Prostate gland (tissue), 2 donors: ENCODE measurements around the gene GBX2. TPM values are rescaled to one million over a fixed set of nuclear protein-coding genes. Genes with fewer than 3 reads are reported as not detected.

Experiments
- DNase-seq: peaks from one replicate; pipeline ENCODE4 v3.0.0-alpha.2; 2019; ENCODE audit warnings: low spot score
- H3K27ac ChIP-seq, 2 donors: fragments of 200-600 bp; sonication (generic); 2 replicates each; pipeline ENCODE4 v1.5.1; 2017 to 2019
- H3K27me3 ChIP-seq: fragments of 200-600 bp; sonication (generic); replicated peaks from 2 replicates; pipeline ENCODE4 v1.5.1; 2019; ENCODE audit not compliant: insufficient read depth
- H3K36me3 ChIP-seq, 2 donors: fragments of 200-600 bp; sonication (generic); 1 replicate in 1 of 2; 2 replicates in 1 of 2; pipeline versions ENCODE4 v1.5.1 to v1.8.1; 2017 to 2019
- H3K4me1 ChIP-seq: fragments of 200-600 bp; sonication (generic); replicated peaks from 2 replicates; pipeline ENCODE4 v1.5.1; 2019
- H3K4me3 ChIP-seq, 2 donors: fragments of 200-600 bp; sonication (generic); 2 replicates each; pipeline ENCODE4 v1.5.1; 2017 to 2019
- H3K9me3 ChIP-seq: fragments of 200-600 bp; sonication (generic); 2 replicates; pipeline ENCODE4 v1.5.1; 2017
- POLR2A ChIP-seq: fragments of 450-650 bp; IDR thresholded peaks from one replicate; pipeline ENCODE4 v1.6.1; 2016; ENCODE audit warnings: antibody characterized with exemption, mild to moderate bottlenecking
- POLR2AphosphoS5 ChIP-seq: sonication (generic); formaldehyde crosslinking; IDR thresholded peaks from one replicate; pipeline ENCODE4 v1.6.1; 2017; ENCODE audit warnings: antibody characterized with exemption
- WGBS: methylation state at CpG from one replicate; pipeline ENCODE4 v1.1.5; 2018; 5-methylcytosine and 5-hydroxymethylcytosine counted together
- intact Hi-C: fragments of 100-400 bp; cut with DNase I; formaldehyde crosslinking; loops from one replicate; pipeline ENCODE4 v1.14.2; 2022
- total RNA-seq, 2 donors: library from RNA; depleted of rRNA; stranded (reverse); fragments of >200 nt; gene quantifications; one replicate each; pipeline ENCODE4 v1.1.0, GENCODE V29; 2016
- TF ChIP-seq, protein P1 (sequence below), 4 experiments: fragments of 200-600 bp in 2 of 4; fragments of 450-650 bp in 2 of 4; sonication (generic) in 2 of 4; IDR thresholded peaks; 1 replicate in 3 of 4; 2 replicates in 1 of 4; pipeline ENCODE4 v1.5.1; 2016 to 2019; ENCODE audit warnings: antibody characterized with exemption in 4 of 4, mild to moderate bottlenecking in 2 of 4, moderate library complexity in 2 of 4

GBX2 gene
- total RNA-seq, 2 donors from 2014 or later: 0.23 TPM; not detected in 1

DNA sequence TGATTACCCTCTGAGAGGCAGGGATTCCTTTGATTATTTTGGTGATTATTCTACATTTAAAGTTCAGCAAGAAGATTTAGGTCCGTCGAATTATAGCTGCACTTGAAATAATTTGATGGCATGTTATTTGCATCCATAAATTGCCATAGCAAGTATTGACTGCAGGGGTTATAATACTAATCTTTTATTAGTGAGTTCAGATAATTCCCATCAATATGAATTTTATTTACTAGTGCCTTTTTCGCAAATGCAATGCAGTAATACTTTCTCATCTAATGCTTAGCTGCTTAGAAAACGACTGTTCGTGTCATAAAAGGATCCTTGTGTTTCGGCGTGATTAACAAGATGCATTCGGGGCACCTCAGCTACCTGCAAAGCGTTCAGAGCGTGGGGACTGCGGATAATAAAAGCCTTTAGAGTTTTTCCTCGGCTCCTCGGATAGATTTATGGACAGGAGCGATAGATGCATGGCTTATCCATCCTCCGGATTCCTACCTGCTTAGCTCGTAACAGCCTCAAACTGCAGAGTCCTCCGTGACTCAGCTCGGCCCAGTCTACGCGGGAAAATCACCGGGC is 2.5 kb upstream of the GBX2 start:
- no peak overlapping the region for H3K4me3 ChIP-seq
- peaks cover 13% of the 10 kb centered on the region for H3K4me1 ChIP-seq
- no peak overlapping the region for H3K27ac ChIP-seq
- intact Hi-C loops: no loop called here
- H3K36me3 ChIP-seq: no peaks in the 10 kb centered on the region
- 9% methylated on average over 21 of the region's 21 CpGs for WGBS
- no peaks in the 10 kb centered on the region for H3K9me3 ChIP-seq
- DNase-seq: no peak
- TF ChIP-seq POLR2AphosphoS5 (no peak), POLR2A (no peak)
- TF ChIP-seq, protein P1, sequence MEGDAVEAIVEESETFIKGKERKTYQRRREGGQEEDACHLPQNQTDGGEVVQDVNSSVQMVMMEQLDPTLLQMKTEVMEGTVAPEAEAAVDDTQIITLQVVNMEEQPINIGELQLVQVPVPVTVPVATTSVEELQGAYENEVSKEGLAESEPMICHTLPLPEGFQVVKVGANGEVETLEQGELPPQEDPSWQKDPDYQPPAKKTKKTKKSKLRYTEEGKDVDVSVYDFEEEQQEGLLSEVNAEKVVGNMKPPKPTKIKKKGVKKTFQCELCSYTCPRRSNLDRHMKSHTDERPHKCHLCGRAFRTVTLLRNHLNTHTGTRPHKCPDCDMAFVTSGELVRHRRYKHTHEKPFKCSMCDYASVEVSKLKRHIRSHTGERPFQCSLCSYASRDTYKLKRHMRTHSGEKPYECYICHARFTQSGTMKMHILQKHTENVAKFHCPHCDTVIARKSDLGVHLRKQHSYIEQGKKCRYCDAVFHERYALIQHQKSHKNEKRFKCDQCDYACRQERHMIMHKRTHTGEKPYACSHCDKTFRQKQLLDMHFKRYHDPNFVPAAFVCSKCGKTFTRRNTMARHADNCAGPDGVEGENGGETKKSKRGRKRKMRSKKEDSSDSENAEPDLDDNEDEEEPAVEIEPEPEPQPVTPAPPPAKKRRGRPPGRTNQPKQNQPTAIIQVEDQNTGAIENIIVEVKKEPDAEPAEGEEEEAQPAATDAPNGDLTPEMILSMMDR (IDR thresholded peaks at IDR 0.05): no peak
- peaks cover 69% of the 10 kb centered on the region for H3K27me3 ChIP-seq

GRCh38 chr2:236169741-236170589 is 1.8 kb upstream of the GBX2 start:
- H3K4me1 ChIP-seq: peaks cover 13% of the 10 kb centered on the region
- H3K9me3 ChIP-seq: no peaks in the 10 kb centered on the region
- no peaks in the 10 kb centered on the region for H3K36me3 ChIP-seq
- no peak overlapping the region for H3K4me3 ChIP-seq
- DNase-seq: no peak
- TF ChIP-seq POLR2AphosphoS5 (no peak), POLR2A (no peak)
- TF ChIP-seq, protein P1 (IDR thresholded peaks at IDR 0.05): no peak
- H3K27me3 ChIP-seq: peaks cover 75% of the 10 kb centered on the region
- no peak overlapping the region for H3K27ac ChIP-seq
- 8% methylated on average over 38 of the region's 38 CpGs for WGBS
- intact Hi-C loops: no loop called here

DNA sequence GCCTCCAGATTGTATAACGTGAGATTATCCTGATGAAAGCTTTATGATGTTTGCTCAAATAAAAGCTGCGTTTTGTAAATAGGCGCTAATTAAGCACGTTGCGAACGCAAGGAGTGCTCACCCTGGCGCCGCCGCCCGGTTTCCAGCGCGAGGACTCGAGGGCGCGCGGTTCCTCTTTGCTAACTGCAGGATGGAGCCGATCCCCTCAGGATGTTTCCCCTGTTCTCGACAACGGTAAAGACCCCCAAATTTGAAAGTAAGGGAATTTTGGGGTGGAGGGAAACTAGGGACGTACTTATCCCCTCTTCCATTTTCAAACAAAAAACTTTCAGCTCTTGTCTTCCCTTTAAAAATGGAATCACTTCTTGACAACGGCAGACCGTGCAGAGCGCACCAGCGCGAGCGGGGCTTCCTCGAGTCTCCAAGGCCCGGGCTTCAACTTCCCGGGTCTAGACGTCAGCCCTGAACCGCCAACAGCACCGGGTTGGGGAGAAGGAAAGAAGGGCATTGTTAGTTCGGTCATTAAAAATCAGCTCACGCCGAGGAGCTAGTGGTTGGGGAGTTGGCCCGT is 1.1 kb upstream of the GBX2 start:
- Histone ChIP-seq H3K27me3 (peaks cover 82% of the 10 kb centered on the region), H3K4me1 (peaks cover 13% of the 10 kb centered on the region), H3K4me3 (no peak overlapping the region), H3K9me3 (no peaks in the 10 kb centered on the region), H3K36me3 (no peaks in the 10 kb centered on the region), H3K27ac (no peak overlapping the region)
- TF ChIP-seq POLR2A (no peak), POLR2AphosphoS5 (no peak)
- TF ChIP-seq, protein P1 (IDR thresholded peaks at IDR 0.05): no peak
- WGBS: 9% methylated on average over 36 of the region's 36 CpGs
- intact Hi-C loops: no loop called here
- no peak for DNase-seq

GRCh38 chr2:236167297-236168109 is 683 bp downstream of the GBX2 start:
- Histone ChIP-seq H3K9me3 (no peaks in the 10 kb centered on the region), H3K27me3 (peaks cover 79% of the 10 kb centered on the region), H3K27ac (no peak overlapping the region), H3K36me3 (no peaks in the 10 kb centered on the region), H3K4me3 (peak overlapping the region; percentile 13 to 29), H3K4me1 (peaks cover 13% of the 10 kb centered on the region)
- under 1% methylated on average over 28 of the region's 112 CpGs for WGBS
- no peak for TF ChIP-seq POLR2A
- no peak for TF ChIP-seq POLR2AphosphoS5
- TF ChIP-seq, protein P1 (IDR thresholded peaks at IDR 0.05): peak in 1 of 4 experiments; percentile 23
- DNase-seq: no peak
- intact Hi-C loops: no loop called here
